ENCODE measurements around the gene ATP6V1B1. TPM values are rescaled to one million over a fixed set of nuclear protein-coding genes. Genes with fewer than 3 reads are reported as not detected.

The ATP6V1B1 gene
- total RNA-seq, 4 donors from 2014 or later = 7.3 to 110 (median 55.0) TPM

- no peak for TF ChIP-seq CTCF (IDR thresholded peaks at IDR 0.05)
- TF ChIP-seq POLR2A (IDR thresholded peaks at IDR 0.05) = no peak
- H3K4me3 ChIP-seq (ENCODE audit: low read depth, poor library complexity, severe bottlenecking) = no peak overlapping the region
- peak in 1 of 2 donors; percentile 82 for DNase-seq (ENCODE audit: low spot score in 2 of 2)
Observed at GRCh38 chr2:70888923-70889715, 46.6 kb upstream of the ATP6V1B1 start.

GRCh38 chr2:70889716-70890037 is 46.0 kb upstream of the ATP6V1B1 start:
- 73 to 74% methylated on average over 5 of the region's 5 CpGs for WGBS, 2 donors
- TF ChIP-seq CTCF (IDR thresholded peaks at IDR 0.05) = no peak
- DNase-seq (ENCODE audit: low spot score in 2 of 2) = no peak
- H3K4me3 ChIP-seq (ENCODE audit: low read depth, poor library complexity, severe bottlenecking) = no peak overlapping the region
- intact Hi-C loops (cut with DNase I; ENCODE audit: low total_unique reads) = no loop called here

More at GRCh38 chr2:70888923-70889715, 46.6 kb upstream of the ATP6V1B1 start:
- WGBS, 2 donors = 19 to 24% methylated on average over 52 to 68 of the region's 70 CpGs
- intact Hi-C loops (cut with DNase I; ENCODE audit: low total_unique reads) = no loop called here

DNA sequence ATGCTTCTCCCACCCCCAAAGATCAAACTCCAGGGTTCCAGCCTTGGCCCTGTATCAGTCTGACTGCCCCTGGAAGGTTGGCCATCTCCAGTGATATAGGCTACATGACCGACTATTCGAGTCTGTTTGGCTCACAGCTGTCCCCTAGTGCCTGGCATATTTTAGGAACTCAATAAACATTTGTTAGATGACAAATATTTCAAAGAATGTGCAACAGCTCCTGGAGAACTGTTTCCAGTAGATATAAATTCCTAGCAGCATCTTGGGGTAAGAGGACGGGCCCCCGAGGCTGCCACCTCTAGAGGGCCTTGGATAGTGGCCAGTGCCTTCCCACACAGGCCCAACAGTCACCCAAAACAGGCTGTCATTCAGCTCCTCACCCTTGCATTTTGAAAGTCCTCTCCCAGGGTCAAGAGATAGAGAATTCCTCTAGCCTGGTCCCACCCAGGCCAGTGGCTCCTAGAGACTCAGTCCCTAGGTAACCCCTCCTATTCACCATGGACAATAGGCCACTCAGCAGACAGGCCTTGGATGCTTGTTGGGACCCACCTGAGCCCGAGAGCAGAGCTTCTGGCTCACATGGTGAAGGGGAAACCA is 45.1 kb upstream of the ATP6V1B1 start:
- TF ChIP-seq POLR2A (IDR thresholded peaks at IDR 0.05) = no peak
- no peak for TF ChIP-seq CTCF (IDR thresholded peaks at IDR 0.05)
- no peak for DNase-seq (ENCODE audit: low spot score in 2 of 2)
- H3K4me3 ChIP-seq (ENCODE audit: low read depth, poor library complexity, severe bottlenecking) = no peak overlapping the region
- WGBS, 2 donors = 65 to 66% methylated on average over 5 of the region's 5 CpGs
- intact Hi-C loops (cut with DNase I; ENCODE audit: low total_unique reads) = no loop called here

DNA sequence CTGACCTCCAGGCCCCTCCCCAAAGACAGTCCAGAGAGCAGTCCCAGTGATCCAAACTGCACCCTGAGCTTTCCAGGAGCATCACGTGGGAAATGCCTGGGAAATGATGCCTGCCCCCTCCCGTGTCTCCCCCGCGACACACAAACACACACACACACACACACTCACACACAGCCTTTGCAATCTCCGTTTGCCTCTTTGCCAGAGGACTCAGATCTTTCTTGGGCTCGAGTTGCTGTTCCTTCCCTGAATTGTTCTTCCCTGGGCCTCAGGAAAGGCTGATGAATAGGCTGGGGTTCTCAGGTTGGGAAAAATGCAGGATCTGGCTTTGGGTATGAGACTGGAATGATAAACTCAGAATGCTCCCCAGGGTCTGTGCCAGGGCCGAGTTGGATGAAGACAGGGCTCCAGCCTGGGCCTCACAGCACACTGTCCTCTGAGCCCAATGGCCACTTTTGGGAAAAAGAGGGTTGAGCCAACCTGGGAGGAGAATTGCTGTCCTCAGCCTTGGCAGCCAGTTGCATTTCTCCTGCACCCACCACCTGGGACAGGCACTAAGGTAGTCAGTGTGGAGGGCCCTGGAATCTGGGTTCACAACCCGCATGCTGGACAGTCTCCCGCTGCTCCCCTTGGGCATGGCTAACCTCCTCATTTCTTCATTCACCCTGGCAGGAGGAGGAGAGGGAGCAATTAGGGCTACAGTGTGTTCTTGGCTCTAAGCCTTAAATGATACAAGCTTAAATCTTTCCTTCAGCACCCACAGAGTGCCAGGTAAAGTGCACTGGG is 43.9 kb upstream of the ATP6V1B1 start:
- WGBS, 2 donors = 55 to 66% methylated on average over 9 of the region's 9 CpGs
- intact Hi-C loops (cut with DNase I; ENCODE audit: low total_unique reads) = no loop called here
- no peak for TF ChIP-seq CTCF (IDR thresholded peaks at IDR 0.05)
- no peak overlapping the region for H3K4me3 ChIP-seq (ENCODE audit: low read depth, poor library complexity, severe bottlenecking)
- peak in 1 of 2 donors; percentile 79 for DNase-seq (ENCODE audit: low spot score in 2 of 2)

DNA sequence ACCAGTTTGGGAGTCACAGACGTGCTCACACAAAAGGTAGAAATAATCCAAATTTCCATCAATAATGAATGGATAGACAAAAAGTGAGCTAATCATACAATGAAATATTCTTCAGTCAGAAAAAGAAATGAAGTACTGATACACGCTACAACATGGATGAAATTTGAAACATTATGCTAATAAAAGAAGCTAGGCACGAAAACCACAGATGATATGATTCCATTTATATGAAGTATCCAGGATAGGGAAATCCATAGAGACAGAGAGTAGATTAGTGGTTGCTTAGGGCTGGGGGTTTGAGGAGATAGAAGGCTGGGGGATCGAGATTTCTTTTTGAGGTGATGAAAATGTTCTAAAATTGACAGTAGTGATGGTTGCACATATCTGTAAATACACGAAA is 43.0 kb upstream of the ATP6V1B1 start:
- intact Hi-C loops (cut with DNase I; ENCODE audit: low total_unique reads) = no loop called here
- no peak for DNase-seq (ENCODE audit: low spot score in 2 of 2)
- 54 to 68% methylated on average over 5 of the region's 5 CpGs for WGBS, 2 donors
- no peak overlapping the region for H3K4me3 ChIP-seq (ENCODE audit: low read depth, poor library complexity, severe bottlenecking)
- TF ChIP-seq CTCF (IDR thresholded peaks at IDR 0.05) (no peak), POLR2A (IDR thresholded peaks at IDR 0.05) (no peak)
